22Rv1 (cell line): ENCODE measurements around the gene LMF2.

Source experiments
- ZFX ChIP-seq: fragments of 450-650 bp; IDR thresholded peaks from 2 replicates; pipeline ENCODE4 v1.6.1; 2017; ENCODE audit warnings: antibody characterized with exemption, borderline replicate concordance
- TF ChIP-seq, protein P1 (sequence below): fragments of 450-650 bp; IDR thresholded peaks from 2 replicates; pipeline ENCODE4 v1.5.1; 2017; ENCODE audit warnings: mild to moderate bottlenecking

GRCh38 chr22:50544746-50545253, 37.3 kb upstream of the LMF2 start:
- TF ChIP-seq, protein P1, sequence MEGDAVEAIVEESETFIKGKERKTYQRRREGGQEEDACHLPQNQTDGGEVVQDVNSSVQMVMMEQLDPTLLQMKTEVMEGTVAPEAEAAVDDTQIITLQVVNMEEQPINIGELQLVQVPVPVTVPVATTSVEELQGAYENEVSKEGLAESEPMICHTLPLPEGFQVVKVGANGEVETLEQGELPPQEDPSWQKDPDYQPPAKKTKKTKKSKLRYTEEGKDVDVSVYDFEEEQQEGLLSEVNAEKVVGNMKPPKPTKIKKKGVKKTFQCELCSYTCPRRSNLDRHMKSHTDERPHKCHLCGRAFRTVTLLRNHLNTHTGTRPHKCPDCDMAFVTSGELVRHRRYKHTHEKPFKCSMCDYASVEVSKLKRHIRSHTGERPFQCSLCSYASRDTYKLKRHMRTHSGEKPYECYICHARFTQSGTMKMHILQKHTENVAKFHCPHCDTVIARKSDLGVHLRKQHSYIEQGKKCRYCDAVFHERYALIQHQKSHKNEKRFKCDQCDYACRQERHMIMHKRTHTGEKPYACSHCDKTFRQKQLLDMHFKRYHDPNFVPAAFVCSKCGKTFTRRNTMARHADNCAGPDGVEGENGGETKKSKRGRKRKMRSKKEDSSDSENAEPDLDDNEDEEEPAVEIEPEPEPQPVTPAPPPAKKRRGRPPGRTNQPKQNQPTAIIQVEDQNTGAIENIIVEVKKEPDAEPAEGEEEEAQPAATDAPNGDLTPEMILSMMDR, result no peak
- TF ChIP-seq ZFX, result no peak
